GM12878 (cell line): ENCODE results near the gene ZMYM5.

Source experiments
- CEBPB ChIP-seq, 2 experiments: fragments of 150-350 bp in 1 of 2; IDR thresholded peaks; 2 replicates each; pipeline ENCODE4 v1.6.1; 2012 to 2014; ENCODE audit warnings: low read depth in 2 of 2, low read length in 2 of 2, borderline replicate concordance in 1 of 2, inconsistent platforms in 1 of 2
- FOXK2 ChIP-seq: fragments of 450-650 bp; IDR thresholded peaks from 2 replicates; pipeline ENCODE4 v1.6.1; 2017; ENCODE audit warnings: mild to moderate bottlenecking, moderate library complexity
- GABPA ChIP-seq: IDR thresholded peaks from 2 replicates; pipeline ENCODE4 v1.6.1; 2014; ENCODE audit warnings: antibody characterized with exemption, low read depth, mild to moderate bottlenecking, inconsistent platforms
- MXI1 ChIP-seq: fragments of 150-350 bp; IDR thresholded peaks from 2 replicates; pipeline ENCODE4 v1.6.1; 2011; ENCODE audit warnings: low read depth, mild to moderate bottlenecking, inconsistent platforms, low read length, improper control_type of control experiment

DNA sequence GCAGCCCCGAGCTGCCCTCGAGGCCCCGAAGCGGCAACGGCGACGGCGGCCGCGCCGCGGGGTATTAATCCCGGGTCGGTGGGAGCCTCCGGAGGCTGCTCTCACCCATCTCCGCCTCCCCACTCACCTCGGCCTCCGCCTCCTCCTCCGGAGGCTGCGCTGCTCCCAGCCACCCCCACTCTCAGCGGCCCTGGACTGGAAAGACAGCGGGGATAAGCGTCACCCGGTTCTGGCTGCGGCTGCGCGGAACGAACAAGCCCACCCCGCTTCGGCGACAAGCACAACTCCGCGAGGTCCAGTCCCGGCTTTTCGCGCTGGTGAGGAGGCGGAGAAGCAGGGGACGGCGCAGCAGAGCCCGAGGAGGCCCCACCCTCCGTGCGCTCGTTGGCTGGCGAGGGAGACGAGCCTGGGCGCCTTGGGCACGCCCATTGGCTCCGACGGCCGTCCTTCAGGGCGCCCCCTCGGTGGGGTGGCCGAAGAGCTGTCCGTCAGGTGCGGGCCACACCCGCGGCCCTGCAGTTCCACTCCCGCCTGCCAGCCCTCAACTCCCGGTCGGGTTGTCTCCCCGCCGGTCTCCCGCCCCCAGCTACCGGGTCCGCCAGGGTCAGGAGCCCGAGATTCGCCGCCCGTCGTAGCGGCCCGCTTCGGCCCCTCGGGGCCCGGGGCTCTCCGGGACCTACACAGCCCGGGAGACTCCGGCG lies at the start of gene ZMYM5:
- TF ChIP-seq MXI1: no peak; the same call in 1 of the 2 replicates
- no peak for TF ChIP-seq CEBPB (IDR thresholded peaks at IDR 0.05; ENCODE audit: borderline replicate concordance in 1 of 2, low read depth in 2 of 2, low read length in 2 of 2)
- no peak for TF ChIP-seq FOXK2
- TF ChIP-seq GABPA: no peak
